Urothelium cell line (cell line): ENCODE measurements around the gene IL17A.
"Not testable (repeated sequence)": the region's sequence is repeated elsewhere in the genome, so short reads cannot be mapped to it uniquely, and the experiment has no call there.

ENCODE experiments used
- DNase-seq: peaks from one replicate; pipeline ENCODE4 v3.0.0; 2011; ENCODE audit warnings: low spot score, mixed read lengths
- FAIRE-seq: peaks from 2 replicates; lab custom pipeline; 2011; peaks lifted over from hg19 to GRCh38; lab: Jason Lieb, UNC

The IL17A gene

DNA sequence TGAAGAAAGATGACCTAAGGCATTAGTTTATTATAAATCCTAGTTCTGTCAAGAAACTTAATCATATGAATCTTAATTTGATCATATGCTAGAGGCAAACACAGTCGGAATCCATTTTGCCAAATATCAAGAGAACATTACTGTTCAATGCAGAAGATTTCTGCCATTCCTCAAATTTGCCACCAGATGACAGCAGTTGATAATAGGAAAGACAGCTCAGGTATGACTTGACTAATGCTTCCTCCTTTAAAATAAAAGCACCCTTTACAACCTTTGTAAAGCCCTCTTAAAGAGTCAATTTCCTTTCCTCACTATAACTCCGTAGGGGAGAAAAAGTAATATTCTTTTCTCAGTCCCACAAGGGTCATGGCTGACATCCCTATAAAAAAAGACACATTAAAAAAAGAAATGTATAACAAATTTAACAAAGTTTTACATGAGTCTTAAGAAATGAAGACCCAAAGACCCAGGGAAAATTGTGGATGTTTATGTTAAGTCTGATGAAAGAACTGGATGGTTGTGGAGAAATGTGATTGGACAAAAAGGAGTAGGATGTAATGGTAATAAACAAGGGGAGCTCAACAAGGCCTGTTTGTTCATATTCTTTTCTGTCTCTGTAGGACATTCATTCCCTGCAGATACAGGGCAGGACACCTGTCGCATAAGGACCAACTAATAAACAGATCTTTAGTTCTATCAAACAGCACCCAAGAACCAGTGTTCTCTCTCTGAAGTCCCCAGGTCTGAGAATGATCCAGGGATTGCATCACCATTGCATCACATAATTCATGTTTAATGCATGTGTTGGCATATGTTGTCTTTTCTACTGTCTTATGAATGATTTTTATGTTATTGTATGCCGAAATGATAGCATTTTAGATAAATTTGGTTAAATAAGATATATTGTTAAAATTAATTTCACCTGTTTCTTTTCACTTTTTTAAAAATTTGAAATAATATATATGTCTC lies 23.0 kb upstream of the IL17A start:
- DNase-seq (peak; percentile 38), FAIRE-seq (no peak)

DNA sequence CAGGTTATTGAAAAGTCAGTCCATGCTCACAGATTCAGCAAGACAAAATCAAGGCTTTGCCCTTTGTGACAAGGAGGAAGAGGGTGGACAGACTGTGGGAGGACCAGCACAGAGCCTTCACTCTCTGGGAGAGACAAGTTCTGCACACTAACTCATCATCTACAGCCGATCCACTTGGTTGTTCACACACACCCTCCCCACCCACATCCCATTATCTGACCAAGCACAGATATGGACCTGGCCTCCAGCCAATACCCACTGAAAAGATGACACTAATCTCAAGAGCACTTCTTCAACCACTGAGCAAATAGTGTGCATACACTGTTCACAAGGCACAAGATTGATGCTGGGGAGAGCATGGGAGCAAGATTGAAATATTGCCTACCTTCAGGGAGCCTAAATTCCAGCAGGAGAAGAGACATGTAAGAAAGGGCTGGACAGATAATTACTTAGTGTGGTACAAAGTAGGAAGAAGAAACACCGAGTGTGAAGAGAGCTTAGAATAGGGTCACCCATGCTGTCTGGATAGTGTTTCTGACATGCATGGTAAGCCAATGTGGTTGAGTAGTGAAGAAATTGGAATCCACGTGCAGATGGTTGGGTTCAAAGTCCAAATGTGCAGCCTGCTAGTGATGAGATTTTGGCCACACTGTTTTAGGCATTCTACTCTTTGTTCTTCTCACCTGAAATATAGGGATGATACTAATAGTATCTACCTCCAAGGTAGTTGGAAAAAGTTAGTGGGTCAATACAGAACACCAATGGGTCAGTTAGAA lies 21.7 kb upstream of the IL17A start:
- no peak for DNase-seq
- peak; percentile 56 for FAIRE-seq

DNA sequence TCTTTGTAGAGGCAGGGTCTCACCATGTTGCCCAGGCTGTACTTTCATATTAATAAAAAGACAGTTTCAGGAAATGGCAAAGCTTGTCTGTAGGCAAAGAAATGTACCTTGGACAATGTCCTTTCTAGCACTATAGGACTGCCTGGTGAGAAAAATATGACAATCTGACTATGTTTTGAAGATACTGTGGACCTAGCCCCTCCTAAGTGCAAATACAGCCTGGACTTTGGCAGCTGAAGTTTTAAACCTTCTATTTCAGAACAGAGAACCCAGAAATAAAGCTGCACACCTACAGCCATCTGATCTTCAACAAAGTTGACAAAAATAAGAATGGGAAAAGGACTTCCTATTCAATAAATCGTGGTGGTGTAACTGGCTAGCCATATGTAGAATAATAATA lies 18.9 kb upstream of the IL17A start:
- DNase-seq, result no peak
- no peak for FAIRE-seq

DNA sequence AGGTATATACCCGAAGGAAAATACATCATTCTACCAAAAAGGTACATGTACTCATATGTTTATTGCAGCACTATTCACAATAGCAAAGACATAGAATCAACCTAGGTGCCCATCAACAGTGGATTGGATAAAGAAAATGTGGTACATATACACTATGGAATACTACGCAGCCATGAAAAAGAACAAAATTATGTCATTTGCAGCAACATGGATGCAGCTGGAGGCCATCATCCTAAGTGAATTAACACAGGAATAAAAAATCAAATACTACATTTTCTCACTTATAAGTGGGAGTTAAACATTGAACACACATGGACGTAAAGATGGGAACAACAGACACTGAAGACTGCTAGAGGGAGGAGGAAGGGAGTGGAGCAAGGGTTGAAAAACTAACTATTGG lies 17.8 kb upstream of the IL17A start:
- not testable (repeated sequence) for FAIRE-seq, DNase-seq

DNA sequence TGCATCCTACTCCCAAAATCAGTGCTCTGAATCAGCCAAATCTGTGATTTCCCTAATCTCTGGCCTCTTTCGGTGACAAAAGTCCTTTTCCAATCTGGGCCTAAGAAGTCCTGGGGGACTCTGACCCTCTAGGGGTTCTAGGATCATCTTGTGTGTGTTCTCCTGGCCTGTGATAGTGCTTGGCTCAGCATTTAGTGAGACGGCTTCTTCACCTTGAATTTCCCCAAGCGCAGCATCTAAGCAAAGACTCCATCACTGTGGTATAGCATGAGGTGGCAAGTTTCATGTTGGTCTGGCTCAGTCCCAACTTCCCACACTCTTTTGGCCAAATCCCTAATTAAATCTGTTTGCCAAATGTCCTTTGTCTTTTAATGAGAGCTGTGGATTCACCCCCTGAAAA lies 12.1 kb upstream of the IL17A start:
- DNase-seq (no peak), FAIRE-seq (no peak)

DNA sequence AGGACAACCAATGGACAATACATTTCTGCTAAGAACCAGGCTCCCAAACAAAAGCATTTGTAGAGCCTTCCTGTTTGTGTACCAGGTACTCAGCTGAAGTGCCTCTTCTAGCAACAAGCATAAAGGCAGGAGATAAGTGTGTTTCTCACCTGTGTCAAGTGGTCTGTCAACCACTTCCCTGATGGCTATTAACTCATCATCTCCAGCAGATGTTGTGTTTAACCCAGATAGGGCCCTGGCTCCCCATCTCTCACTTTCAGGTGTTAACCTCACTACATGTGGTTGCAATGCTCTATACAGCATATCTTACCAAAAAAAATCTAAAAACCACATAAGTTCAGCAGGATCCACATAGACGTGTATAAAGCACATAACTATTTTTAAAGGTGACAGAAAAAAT lies 9.6 kb upstream of the IL17A start:
- FAIRE-seq, result no peak
- DNase-seq, result no peak

DNA sequence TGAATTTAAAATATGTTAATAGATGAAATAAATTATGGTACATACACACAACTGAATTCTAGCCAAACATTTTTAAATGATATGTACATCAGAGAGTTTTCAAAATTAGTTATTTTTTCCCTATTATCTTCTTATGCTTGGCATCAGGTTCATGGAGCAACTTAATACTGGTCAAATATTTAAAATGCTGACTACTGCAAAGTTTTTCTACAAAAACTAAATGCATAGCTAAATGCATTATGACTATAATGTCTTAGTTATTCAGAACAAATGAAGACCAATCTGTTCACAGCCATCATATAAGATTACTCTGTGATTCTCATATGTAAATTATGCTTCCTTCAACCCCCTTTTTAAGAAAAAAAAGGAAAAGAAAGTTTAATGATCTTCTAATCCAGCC lies 8.2 kb upstream of the IL17A start:
- FAIRE-seq, result no peak
- DNase-seq, result no peak

DNA sequence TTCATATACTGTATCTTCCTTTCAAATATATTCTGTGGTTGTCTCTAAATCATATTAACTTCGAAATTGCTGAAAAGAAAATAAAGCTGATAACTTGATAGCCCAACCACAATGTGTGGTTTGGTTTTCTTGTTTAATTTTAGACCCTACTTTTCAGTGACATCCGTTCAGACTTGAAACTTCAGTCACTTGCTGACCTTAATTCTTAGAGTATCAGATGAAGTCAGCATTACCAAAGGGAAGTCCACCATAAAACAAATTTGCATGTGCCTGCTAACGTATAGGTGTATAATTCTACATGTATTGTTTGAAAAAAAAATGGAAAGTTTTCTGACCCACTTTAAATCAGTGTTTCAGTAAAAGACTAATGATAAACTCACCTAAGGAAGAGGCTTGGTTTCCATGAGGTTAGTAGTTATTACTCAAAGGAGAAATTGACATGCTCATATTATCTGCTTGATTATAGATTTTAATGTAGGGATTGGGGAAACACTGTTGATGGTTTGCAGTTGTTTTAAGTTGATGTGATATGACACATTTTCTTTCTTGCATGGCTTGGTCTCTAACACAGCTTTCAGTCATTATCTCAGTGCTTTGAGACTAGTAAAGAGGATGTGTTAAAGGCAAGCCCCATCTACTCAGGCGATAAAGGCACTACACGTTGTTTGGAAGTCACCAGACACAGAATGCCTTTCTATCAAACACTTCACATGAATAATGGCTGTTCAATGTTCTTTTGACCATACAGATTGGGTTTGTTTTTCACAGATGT lies 5.2 kb upstream of the IL17A start:
- FAIRE-seq, result no peak
- no peak for DNase-seq

DNA sequence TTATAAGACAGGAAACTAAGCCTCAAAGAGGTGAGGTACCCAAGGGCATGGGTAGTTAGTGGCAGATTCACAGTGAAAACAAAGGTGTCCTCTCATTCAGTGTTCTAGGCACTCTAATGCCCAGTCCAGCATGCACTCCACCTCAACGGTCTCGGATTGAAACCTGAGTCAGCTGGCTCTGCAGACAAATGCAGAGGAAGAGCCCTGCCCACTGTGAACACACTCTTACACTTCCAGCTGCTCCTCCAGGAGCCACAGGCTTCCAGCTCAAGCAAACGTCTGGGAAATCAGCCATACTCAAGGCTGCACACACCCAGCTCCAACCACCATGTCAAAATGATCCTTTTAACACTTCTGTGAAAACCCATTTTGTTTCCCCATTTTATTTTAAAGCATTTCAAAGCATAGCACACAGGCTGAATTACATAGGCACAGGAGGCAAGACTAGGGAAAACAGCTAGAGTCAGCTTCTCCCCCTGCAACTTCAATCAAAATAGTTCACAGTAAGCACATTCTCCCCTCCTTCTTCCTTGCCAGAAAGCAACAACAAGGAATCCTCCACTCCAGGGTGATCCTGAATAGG lies 3.0 kb upstream of the IL17A start:
- no peak for DNase-seq
- no peak for FAIRE-seq

DNA sequence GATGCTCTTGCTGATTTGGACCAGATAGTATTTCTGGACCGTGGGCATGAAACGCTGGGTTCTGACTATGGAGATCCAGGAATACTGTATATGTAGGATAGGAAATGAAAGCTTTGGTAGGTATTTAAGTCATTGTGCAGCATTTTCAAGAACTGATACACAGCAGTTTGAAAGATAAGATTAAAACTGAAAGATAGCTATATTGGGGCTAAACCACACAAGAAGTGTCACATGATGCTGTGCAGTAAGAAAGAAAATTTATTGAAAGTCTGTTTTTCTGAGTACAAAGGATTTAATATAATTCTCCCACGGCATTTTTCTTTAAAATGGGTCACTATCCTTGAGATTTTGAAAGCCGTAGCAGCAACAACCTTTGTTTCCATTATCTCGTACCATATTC lies 305 bp downstream of the IL17A start:
- DNase-seq (no peak), FAIRE-seq (no peak)

DNA sequence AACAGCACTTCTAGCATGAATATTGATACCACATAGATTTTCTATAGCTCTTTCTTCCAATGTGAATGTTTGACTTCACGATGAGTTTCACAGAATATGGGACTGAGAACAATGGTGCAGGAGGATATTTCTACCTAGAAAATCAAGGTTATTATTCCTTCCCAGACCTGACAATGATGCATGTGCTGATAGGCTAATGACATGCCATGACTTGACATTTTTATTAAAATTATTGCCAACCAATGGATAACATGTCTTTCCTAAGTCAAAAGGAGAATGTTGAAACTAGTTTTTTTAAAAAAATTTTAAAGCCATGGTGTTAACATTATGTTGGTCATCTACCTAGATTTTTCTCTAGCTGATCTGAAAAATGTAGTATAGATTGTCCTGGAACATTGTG lies 923 bp downstream of the IL17A start:
- no peak for DNase-seq
- FAIRE-seq, result no peak

DNA sequence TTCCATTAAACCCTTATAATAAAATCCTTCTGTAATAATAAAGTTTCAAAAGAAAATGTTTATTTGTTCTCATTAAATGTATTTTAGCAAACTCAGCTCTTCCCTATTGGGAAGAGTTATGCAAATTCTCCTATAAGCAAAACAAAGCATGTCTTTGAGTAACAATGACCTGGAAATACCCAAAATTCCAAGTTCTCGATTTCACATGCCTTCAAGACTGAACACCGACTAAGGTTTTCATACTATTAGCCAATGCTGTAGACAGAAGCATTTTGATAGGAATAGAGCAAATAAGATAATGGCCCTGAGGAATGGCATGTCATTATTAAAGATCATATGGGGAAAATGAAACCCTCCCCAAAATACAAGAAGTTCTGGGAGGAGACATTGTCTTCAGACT lies 3.8 kb downstream of the IL17A start:
- FAIRE-seq, result no peak
- DNase-seq, result no peak

DNA sequence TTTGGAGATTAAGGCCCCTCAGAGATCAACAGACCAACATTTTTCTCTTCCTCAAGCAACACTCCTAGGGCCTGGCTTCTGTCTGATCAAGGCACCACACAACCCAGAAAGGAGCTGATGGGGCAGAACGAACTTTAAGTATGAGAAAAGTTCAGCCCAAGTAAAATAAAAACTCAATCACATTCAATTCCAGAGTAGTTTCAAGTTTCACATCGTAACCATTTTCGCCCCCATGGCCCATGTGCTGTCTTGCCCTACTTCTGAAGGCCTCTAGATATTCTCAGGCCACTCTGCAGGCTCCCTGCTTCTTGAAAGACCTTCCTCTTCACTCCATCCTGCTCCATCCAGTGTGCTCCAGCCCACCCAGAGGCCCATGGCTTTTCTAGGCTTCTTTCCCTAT lies 4.2 kb downstream of the IL17A start:
- DNase-seq (no peak), FAIRE-seq (no peak)

DNA sequence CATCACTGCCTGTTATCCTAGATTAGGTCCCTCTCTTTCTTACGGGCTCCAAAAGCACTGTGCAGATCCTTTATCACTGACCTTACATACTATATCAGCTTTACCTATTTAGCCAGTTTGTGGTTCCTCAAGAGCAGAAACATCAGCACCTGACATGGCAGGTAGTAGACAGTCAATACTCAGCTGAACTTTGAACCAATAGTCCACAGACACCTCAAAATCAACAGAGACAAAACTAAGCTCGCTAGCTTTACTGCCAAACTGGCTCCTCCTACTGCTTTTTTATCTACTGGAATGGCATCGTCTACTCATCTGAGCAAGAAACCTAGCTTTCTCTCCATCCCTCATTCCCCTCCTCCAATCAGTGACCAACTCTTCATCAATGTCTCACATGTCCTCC lies 5.6 kb downstream of the IL17A start:
- DNase-seq, result no peak
- FAIRE-seq, result peak; percentile 23

DNA sequence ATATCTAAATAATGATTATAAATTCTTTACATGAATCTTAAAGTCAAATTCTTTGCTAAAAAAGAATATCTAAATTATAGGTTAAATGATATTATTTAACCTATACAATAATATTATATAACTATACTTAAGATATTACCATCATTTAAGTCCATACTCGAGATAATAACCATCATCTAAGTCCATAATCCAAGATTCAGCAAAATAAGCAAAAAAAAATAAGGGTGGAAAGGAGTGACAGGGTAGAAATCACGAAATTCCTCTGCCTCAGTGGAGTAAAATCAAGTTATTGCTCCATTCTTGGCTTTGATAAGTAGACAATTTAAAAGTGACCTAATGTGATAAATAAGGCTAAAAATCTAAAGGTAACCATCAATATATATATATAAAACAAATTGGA lies 9.7 kb downstream of the IL17A start:
- DNase-seq (no peak), FAIRE-seq (no peak)

DNA sequence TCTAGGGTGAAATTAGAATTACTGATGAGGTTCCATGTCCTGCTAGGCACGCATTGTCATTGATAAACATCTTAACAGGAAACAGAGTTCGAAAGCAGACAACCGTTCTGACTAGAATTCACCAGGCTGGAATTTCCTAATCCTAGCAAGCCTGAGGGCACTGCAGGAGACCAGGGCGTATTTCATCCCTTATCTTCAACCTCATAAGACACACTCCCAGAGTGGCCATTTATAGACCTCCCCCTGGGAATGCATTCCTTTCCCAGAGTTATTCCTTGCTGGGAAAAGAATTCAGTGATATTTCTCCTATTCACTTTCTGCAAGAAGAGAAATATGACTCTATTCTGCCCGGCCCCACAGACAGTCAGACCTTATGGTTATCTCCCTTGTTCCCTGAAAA lies 13.9 kb downstream of the IL17A start:
- DNase-seq, FAIRE-seq: not testable (repeated sequence)

DNA sequence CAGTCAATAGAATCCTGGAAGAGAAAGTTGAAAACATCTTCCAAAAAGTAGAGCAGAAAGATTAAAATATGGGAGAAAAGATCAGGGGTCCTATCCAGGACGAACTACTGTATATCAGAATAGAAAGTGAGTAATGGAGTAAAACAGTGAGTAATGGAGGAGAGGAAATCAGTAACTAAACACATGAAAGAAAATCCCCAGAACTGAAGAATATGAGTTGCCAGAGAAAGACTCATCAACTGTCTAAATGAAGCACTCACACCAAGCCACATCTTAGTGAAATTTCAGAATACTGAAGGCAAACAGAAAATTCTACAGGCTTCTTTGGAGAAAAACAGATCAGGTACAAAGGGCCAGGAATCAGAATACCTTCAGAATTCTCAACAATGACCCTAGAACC lies 14.9 kb downstream of the IL17A start:
- no peak for FAIRE-seq
- no peak for DNase-seq

DNA sequence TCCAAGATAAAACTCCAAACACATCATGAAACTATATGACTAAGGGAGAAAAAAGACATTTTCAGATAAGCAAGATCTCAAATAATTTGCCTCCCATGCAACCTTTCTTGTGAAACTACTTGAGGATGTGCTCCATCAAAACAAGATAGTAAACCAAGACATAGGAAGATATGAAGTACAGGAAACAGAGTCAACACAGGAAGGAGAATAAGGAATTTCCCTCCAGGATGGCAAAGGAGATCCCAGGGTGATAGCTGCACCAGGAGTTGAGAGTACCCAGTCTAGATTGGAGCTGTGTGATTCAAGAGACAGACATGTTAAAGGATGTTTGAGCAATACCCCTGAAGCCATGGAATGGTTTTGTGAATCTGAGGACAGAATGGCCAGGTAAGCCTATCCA lies 15.3 kb downstream of the IL17A start:
- no peak for DNase-seq
- FAIRE-seq, result peak; percentile 68

DNA sequence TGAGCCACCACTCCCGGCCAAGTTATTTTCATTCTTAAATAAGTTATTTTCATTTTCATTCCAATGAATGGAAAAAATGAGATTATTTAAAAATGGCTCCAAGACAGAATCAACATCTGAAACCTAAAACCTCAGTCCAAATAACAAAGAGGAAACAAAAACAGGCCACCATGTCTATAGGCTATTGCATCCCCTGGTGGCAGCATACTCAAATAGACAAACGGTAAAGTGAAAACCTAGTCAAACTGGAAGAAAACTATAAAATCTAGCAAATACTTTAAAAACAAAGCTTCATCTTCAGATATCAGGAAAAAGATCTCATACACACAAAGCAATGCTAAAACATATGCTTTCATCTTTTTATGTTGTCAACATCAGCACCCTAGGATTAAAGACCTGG lies 20.9 kb downstream of the IL17A start:
- DNase-seq, result no peak
- FAIRE-seq, result no peak

DNA sequence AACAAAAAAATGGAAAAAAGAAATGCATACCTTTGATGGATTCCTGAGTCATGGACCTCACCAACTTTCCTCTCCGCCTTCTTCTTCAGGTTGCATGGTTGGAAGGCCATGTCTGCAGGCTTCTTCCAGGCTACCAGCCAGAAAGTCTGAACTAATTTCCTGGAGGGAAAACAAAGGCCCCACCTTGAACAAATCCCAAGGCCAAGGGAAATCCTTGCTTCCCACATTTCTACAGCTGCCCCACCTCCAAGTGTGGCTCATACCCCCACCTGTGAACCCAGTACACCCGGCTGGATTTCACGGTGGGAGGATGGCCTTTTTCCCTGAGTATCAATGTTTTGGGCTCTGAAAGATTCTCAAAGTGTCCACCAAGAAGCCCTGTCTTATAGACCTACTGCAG lies 22.4 kb downstream of the IL17A start:
- DNase-seq (no peak), FAIRE-seq (no peak)

DNA sequence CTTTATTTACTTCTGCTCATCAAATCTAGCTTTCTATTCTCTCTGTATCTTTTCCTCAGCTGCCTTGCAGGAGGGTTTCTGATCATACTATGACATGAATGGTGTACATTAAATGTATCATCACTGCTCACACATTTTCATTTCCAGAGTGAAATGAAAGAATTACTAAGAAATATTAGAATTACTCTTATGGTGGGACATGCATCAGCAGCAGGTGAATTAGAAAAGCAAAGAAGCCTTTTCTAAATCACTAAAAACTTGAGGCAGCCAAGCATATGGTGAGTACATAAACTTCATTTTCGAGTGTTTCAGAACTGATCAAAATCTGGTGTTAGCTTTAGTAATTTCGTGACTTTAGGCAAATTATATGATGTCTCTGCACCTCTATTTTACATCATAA lies 23.6 kb downstream of the IL17A start:
- no peak for FAIRE-seq
- DNase-seq, result no peak
